GM23248 (cell line): ENCODE data around the gene CGNL1. TPM values are rescaled to one million over a fixed set of nuclear protein-coding genes. Genes with fewer than 3 reads are reported as not detected.

Experiments
- DNase-seq: peaks from one replicate; pipeline ENCODE4 v3.0.0-alpha.2; 2015
- H2AFZ ChIP-seq: fragments of 200-600 bp; sonication (generic); 2 replicates; pipeline ENCODE4 v1.6.1; 2016; ENCODE audit warnings: antibody characterized with exemption
- H3F3A ChIP-seq: fragments of 200-600 bp; sonication (generic); 2 replicates; pipeline ENCODE4 v1.6.1; 2016; ENCODE audit warnings: mild to moderate bottlenecking, antibody characterized with exemption, mixed run types; ENCODE audit not compliant: insufficient read depth
- H3K27ac ChIP-seq: fragments of 200-600 bp; sonication (generic); 2 replicates; pipeline ENCODE4 v1.5.1; 2016; ENCODE audit warnings: mild to moderate bottlenecking
- H3K27me3 ChIP-seq: fragments of 200-600 bp; sonication (generic); replicated peaks from 2 replicates; pipeline ENCODE4 v1.6.1; 2016; ENCODE audit warnings: mild to moderate bottlenecking; ENCODE audit not compliant: insufficient read depth
- H3K36me3 ChIP-seq: fragments of 200-600 bp; sonication (generic); 2 replicates; pipeline ENCODE4 v1.6.1; 2016; ENCODE audit warnings: low read depth, mild to moderate bottlenecking
- H3K4me1 ChIP-seq: fragments of 200-600 bp; sonication (generic); 2 replicates; pipeline ENCODE4 v1.6.1; 2016; ENCODE audit warnings: mild to moderate bottlenecking; ENCODE audit not compliant: insufficient read depth
- H3K4me2 ChIP-seq: fragments of 200-600 bp; sonication (generic); one replicate; pipeline ENCODE4 v1.6.1; 2016; ENCODE audit warnings: mild to moderate bottlenecking; ENCODE audit not compliant: unreplicated experiment
- H3K4me3 ChIP-seq: fragments of 200-600 bp; sonication (generic); 2 replicates; pipeline ENCODE4 v1.5.1; 2016; ENCODE audit warnings: mild to moderate bottlenecking
- H3K79me2 ChIP-seq: fragments of 200-600 bp; sonication (generic); 2 replicates; pipeline ENCODE4 v1.6.1; 2016; ENCODE audit warnings: mild to moderate bottlenecking; ENCODE audit not compliant: insufficient read depth
- H3K9ac ChIP-seq: fragments of 200-600 bp; sonication (generic); 2 replicates; pipeline ENCODE4 v1.6.1; 2016; ENCODE audit warnings: mild to moderate bottlenecking
- H3K9me2 ChIP-seq: fragments of 200-600 bp; sonication (generic); 2 replicates; pipeline ENCODE4 v1.6.1; 2016; ENCODE audit warnings: mixed run types, mild to moderate bottlenecking, moderate library complexity; ENCODE audit not compliant: insufficient read depth
- H3K9me3 ChIP-seq: fragments of 200-600 bp; sonication (generic); one replicate; pipeline ENCODE4 v1.6.1; 2017; ENCODE audit warnings: low read depth
- H4K20me1 ChIP-seq: fragments of 200-600 bp; sonication (generic); 2 replicates; pipeline ENCODE4 v1.6.0; 2016; ENCODE audit not compliant: insufficient read depth
- EZH2 ChIP-seq: fragments of 200-600 bp; sonication (generic); IDR thresholded peaks from 2 replicates; pipeline ENCODE4 v1.6.1; 2018; ENCODE audit warnings: antibody characterized with exemption, mild to moderate bottlenecking; ENCODE audit not compliant: insufficient read depth, poor library complexity, severe bottlenecking
- EZH2phosphoT487 ChIP-seq: fragments of 200-600 bp; sonication (generic); IDR thresholded peaks from 2 replicates; pipeline ENCODE4 v1.6.1; 2018; ENCODE audit warnings: antibody characterized with exemption, moderate library complexity, mild to moderate bottlenecking, low read depth; ENCODE audit not compliant: insufficient read depth
- WGBS, 2 experiments: methylation state at CpG; one replicate each; pipeline ENCODE4 v1.1.6; 2015 to 2017; ENCODE audit warnings: low lambda C conversion rate in 2 of 2, low coverage in 1 of 2; ENCODE audit errors: missing lambda C conversion rate in 2 of 2; 5-methylcytosine and 5-hydroxymethylcytosine counted together
- in situ Hi-C: fragments of 300-500 bp; cut with MboI; formaldehyde crosslinking; loops from 2 replicates; pipeline ENCODE4 v1.15.0; 2020
- polyA plus RNA-seq: library from polyadenylated mRNA; unstranded; fragments of >200 nt; fragmentation: Nextera tagmentation; extraction: Ambion mirVana; gene quantifications from 2 replicates; pipeline ENCODE4 v1.2.1, GENCODE V29; 2016
- total RNA-seq: library from RNA; depleted of rRNA; stranded (reverse); fragments of >200 nt; shearing (Covaris generic); gene quantifications from 2 replicates; pipeline ENCODE4 v1.2.3, GENCODE V29; 2014

The CGNL1 gene
- total and polyA plus RNA-seq, 2 experiments from 2014 or later = 0.11 TPM

DNA sequence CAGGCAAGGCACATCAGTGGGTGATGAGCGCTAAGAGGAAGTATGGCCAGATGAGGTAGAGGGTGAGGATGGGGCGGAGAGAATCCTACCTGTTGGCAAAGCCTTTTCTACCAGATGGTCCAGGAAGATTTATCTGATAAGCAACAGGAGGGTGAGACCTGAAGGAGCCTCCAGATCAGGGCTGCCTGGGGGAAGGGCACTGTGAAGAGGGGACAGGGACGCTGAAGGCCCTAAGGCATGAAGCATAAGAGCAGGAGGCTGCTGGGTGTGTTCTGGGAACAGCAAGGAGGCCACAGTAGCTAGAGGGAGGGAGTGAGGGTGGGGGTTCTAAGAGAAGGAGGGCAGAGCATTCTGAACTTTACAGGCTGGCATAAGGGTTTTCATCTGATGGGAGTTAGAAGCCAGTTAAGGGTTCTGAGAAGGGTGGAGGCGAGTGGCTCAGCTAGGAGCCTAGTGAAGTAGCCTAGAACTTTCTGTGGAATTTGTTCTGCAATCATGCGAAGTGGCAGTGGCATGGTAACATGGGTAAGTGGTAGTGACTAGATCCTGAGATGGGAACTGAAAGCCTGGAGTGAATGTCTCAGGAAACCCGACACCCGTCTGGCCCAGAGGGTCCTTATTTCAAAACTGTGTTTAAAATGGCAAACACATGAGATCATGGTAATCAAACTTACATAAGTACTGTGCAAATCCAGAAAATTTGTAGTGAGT lies 29.9 kb downstream of the CGNL1 start:
- 62 to 72% methylated on average over 6 to 7 of the region's 7 CpGs for WGBS, 2 experiments
- Histone ChIP-seq H3K79me2 (no peaks in the 10 kb centered on the region), H3K27ac (no peak overlapping the region), H3K27me3 (peaks cover 12% of the 10 kb centered on the region), H3K9ac (no peak overlapping the region), H3K4me3 (no peak overlapping the region), H3K36me3 (no peaks in the 10 kb centered on the region), H4K20me1 (no peaks in the 10 kb centered on the region), H3F3A (no peaks in the 10 kb centered on the region), H3K9me2 (no peaks in the 10 kb centered on the region), H3K4me2 (no peak overlapping the region), H3K9me3 (no peaks in the 10 kb centered on the region), H3K4me1 (no peaks in the 10 kb centered on the region), H2AFZ (no peak overlapping the region)
- peak; percentile 13 for DNase-seq
- in situ Hi-C loops = no loop called here
- no peak for TF ChIP-seq EZH2
- TF ChIP-seq EZH2phosphoT487 = no peak

DNA sequence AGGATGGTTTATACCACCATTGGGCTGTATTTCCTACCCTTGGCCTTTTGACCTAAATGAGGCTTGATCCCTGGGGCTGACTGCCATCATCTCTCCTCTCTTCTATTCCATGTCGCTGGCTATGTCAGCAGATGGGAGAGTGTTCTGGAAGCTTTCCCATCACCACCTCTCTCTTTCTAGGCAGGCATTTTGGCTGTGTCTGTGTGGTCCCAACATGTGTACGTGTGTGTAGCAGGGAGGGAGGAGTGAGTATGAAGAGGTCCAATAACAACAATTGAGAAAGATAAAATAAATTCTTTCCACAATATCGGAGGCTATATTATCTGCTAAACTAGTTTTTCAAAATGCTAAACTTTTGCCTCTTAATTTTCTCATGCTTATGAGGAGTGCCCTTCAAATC lies 34.1 kb downstream of the CGNL1 start:
- in situ Hi-C loops = no loop called here
- no peaks in the 10 kb centered on the region for H3K36me3 ChIP-seq
- H2AFZ ChIP-seq = no peak overlapping the region
- no peak for DNase-seq
- no peak overlapping the region for H3K9ac ChIP-seq
- no peaks in the 10 kb centered on the region for H4K20me1 ChIP-seq
- no peak for TF ChIP-seq EZH2phosphoT487
- no peak for TF ChIP-seq EZH2
- no peak overlapping the region for H3K27ac ChIP-seq
- H3K79me2 ChIP-seq = no peaks in the 10 kb centered on the region
- H3K4me1 ChIP-seq = no peaks in the 10 kb centered on the region
- H3K4me3 ChIP-seq = no peak overlapping the region
- no peaks in the 10 kb centered on the region for H3F3A ChIP-seq
- H3K4me2 ChIP-seq = no peak overlapping the region
- peaks cover 23% of the 10 kb centered on the region for H3K27me3 ChIP-seq
- WGBS, 2 experiments = 51 to 57% methylated on average over 3 of the region's 3 CpGs
- H3K9me2 ChIP-seq = no peaks in the 10 kb centered on the region
- no peaks in the 10 kb centered on the region for H3K9me3 ChIP-seq

DNA sequence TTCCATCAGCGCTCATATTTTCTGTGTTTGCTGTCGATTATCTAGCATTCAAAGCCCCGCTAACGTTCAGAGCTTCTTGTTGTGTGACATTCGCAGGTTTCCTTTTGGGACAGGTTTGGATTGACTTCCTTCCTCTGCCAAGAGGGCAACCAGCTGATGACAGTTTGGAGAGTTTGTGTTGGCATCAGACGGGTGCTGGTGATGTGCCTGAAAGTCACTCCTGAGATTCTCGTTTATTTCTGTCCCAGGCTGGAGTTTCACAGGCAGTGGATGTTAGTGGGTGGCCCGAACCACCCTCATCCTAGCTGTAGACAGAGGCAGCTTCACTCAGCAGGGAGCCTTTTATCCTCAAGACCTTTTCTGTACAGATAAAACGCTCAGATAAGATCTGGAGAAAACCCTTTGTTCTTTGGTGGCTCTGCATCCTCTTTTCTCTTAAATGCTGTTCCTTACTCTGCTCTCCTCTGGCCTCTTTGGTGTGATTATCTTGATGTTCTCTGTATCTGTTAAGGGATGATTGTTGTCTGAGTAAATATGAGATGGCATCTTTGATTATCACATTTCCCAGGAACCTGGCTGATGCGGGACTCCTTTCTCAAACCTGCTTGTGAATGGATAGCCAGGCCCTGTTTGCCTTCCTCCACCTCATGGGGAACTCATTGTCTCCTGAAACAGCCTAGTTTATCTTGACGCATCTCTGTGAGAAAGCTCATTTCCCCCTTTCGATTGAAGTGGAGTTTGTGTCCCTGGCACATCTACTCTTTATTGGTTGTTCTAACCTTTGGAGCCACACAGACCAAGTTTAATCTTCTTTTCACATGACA lies 35.9 kb downstream of the CGNL1 start:
- H3K4me3 ChIP-seq = no peak overlapping the region
- no peak overlapping the region for H3K9ac ChIP-seq
- DNase-seq = no peak
- H3K9me3 ChIP-seq = no peaks in the 10 kb centered on the region
- WGBS, 2 experiments = 74% methylated on average over 12 of the region's 12 CpGs
- H2AFZ ChIP-seq = no peak overlapping the region
- H3K4me2 ChIP-seq = no peak overlapping the region
- in situ Hi-C loops = no loop called here
- H3K79me2 ChIP-seq = no peaks in the 10 kb centered on the region
- H3K4me1 ChIP-seq = no peaks in the 10 kb centered on the region
- H3F3A ChIP-seq = no peaks in the 10 kb centered on the region
- no peaks in the 10 kb centered on the region for H3K9me2 ChIP-seq
- no peaks in the 10 kb centered on the region for H4K20me1 ChIP-seq
- no peaks in the 10 kb centered on the region for H3K36me3 ChIP-seq
- H3K27ac ChIP-seq = no peak overlapping the region
- TF ChIP-seq EZH2phosphoT487 (no peak), EZH2 (no peak)
- peaks cover 16% of the 10 kb centered on the region for H3K27me3 ChIP-seq

- H3K27ac ChIP-seq = no peak overlapping the region
- in situ Hi-C loops = no loop called here
- no peaks in the 10 kb centered on the region for H3F3A ChIP-seq
- peaks cover 16% of the 10 kb centered on the region for H3K27me3 ChIP-seq
- WGBS, 2 experiments = 74 to 76% methylated on average over 7 of the region's 7 CpGs
- no peaks in the 10 kb centered on the region for H3K9me2 ChIP-seq
- no peak for DNase-seq
- no peaks in the 10 kb centered on the region for H3K9me3 ChIP-seq
- H3K4me3 ChIP-seq = no peak overlapping the region
- no peak overlapping the region for H3K4me2 ChIP-seq
- H3K9ac ChIP-seq = no peak overlapping the region
- no peaks in the 10 kb centered on the region for H3K36me3 ChIP-seq
- no peak overlapping the region for H2AFZ ChIP-seq
- no peaks in the 10 kb centered on the region for H3K4me1 ChIP-seq
- TF ChIP-seq EZH2phosphoT487 (no peak), EZH2 (no peak)
- H4K20me1 ChIP-seq = no peaks in the 10 kb centered on the region
- H3K79me2 ChIP-seq = no peaks in the 10 kb centered on the region
Measured at GRCh38 chr15:57415602-57416001, 39.3 kb downstream of the CGNL1 start.
